ENCODE data around the gene MEGF8. TPM values are rescaled to one million over a fixed set of nuclear protein-coding genes. Genes with fewer than 3 reads are reported as not detected.

MEGF8 gene
- total and polyA plus RNA-seq, 2 of the 13 experiments (the other 11 are each of a cell fraction or from before 2014, with no cell fraction given) = 4.0 to 8.8 TPM

GRCh38 chr19:42325308-42325895 lies at the start of gene MEGF8 (continued):
- TF ChIP-seq HMGXB3 (CRISPR knock-in tag; IDR thresholded peaks at IDR 0.05; ENCODE audit: borderline replicate concordance) = peak; percentile 38; the same call in 1 of the 2 replicates
- no peak; the same call in 1 of the 2 replicates for TF ChIP-seq PITX1 (CRISPR knock-in tag; IDR thresholded peaks at IDR 0.05)
- peak; percentile 25; the same call in 1 of the 2 replicates for TF ChIP-seq SRY (CRISPR knock-in tag; IDR thresholded peaks at IDR 0.05)
- TF ChIP-seq, protein P1, sequence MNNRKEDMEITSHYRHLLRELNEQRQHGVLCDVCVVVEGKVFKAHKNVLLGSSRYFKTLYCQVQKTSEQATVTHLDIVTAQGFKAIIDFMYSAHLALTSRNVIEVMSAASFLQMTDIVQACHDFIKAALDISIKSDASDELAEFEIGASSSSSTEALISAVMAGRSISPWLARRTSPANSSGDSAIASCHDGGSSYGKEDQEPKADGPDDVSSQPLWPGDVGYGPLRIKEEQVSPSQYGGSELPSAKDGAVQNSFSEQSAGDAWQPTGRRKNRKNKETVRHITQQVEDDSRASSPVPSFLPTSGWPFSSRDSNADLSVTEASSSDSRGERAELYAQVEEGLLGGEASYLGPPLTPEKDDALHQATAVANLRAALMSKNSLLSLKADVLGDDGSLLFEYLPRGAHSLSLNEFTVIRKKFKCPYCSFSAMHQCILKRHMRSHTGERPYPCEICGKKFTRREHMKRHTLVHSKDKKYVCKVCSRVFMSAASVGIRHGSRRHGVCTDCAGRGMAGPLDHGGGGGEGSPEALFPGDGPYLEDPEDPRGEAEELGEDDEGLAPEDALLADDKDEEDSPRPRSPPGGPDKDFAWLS (CRISPR knock-in tag; IDR thresholded peaks at IDR 0.05; ENCODE audit: borderline replicate concordance) = no peak
- TF ChIP-seq KLF11 (CRISPR knock-in tag; IDR thresholded peaks at IDR 0.05) = no peak
- TF ChIP-seq RAD21 (CRISPR knock-in tag; IDR thresholded peaks at IDR 0.05) = 0 out of 2 replicates have a peak, but pooled peaks have one; percentile 4
- TF ChIP-seq ELF4 (CRISPR knock-in tag; IDR thresholded peaks at IDR 0.05; ENCODE audit: borderline replicate concordance) = no peak
- peak; percentile 62; the same call in 1 of the 2 replicates for TF ChIP-seq ZNF605 (CRISPR knock-in tag; IDR thresholded peaks at IDR 0.05)
- no peak for TF ChIP-seq ZNF296 (CRISPR knock-in tag; conservative IDR thresholded peaks at IDR 0.05)
- no peak for TF ChIP-seq MYPOP (CRISPR knock-in tag; IDR thresholded peaks at IDR 0.05)
- TF ChIP-seq, protein P2, sequence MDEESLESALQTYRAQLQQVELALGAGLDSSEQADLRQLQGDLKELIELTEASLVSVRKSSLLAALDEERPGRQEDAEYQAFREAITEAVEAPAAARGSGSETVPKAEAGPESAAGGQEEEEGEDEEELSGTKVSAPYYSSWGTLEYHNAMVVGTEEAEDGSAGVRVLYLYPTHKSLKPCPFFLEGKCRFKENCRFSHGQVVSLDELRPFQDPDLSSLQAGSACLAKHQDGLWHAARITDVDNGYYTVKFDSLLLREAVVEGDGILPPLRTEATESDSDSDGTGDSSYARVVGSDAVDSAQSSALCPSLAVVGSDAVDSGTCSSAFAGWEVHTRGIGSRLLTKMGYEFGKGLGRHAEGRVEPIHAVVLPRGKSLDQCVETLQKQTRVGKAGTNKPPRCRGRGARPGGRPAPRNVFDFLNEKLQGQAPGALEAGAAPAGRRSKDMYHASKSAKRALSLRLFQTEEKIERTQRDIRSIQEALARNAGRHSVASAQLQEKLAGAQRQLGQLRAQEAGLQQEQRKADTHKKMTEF (CRISPR knock-in tag; IDR thresholded peaks at IDR 0.05) = peak; percentile 79
- no peak for TF ChIP-seq EZH2 (conservative IDR thresholded peaks at IDR 0.05; ENCODE audit: low read depth, low read length)
- no peak for TF ChIP-seq ZNF557 (CRISPR knock-in tag; IDR thresholded peaks at IDR 0.05)
- TF ChIP-seq, protein P3, sequence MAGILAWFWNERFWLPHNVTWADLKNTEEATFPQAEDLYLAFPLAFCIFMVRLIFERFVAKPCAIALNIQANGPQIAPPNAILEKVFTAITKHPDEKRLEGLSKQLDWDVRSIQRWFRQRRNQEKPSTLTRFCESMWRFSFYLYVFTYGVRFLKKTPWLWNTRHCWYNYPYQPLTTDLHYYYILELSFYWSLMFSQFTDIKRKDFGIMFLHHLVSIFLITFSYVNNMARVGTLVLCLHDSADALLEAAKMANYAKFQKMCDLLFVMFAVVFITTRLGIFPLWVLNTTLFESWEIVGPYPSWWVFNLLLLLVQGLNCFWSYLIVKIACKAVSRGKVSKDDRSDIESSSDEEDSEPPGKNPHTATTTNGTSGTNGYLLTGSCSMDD (CRISPR knock-in tag; IDR thresholded peaks at IDR 0.05) = peak; percentile 58; the same call in 1 of the 2 replicates
- no peak for TF ChIP-seq SUZ12 (IDR thresholded peaks at IDR 0.05; ENCODE audit: low read depth, low read length)
- TF ChIP-seq MTA1 (CRISPR knock-in tag; IDR thresholded peaks at IDR 0.05; ENCODE audit: borderline replicate concordance) = no peak
- no peak for TF ChIP-seq ARID2 (CRISPR knock-in tag; IDR thresholded peaks at IDR 0.05; ENCODE audit: borderline replicate concordance)
